GM12873 (cell line): ENCODE measurements around the gene RNMT.
A peak's percentile ranks its signal among the peaks of the same experiment; 100 is the strongest.

ENCODE experiments used
- CTCF ChIP-seq: IDR thresholded peaks from 2 replicates; pipeline ENCODE4 v1.5.1; 2012; ENCODE audit warnings: low read depth, mild to moderate bottlenecking, moderate library complexity, low read length, control low read depth; ENCODE audit not compliant: insufficient read depth; ENCODE audit errors: missing control alignments

The RNMT gene

GRCh38 chr18:13809043-13809430 lies 82.6 kb downstream of the RNMT start:
- TF ChIP-seq CTCF = no peak

- no peak for TF ChIP-seq CTCF
Measured at GRCh38 chr18:13809531-13810255, 83.2 kb downstream of the RNMT start.

- no peak for TF ChIP-seq CTCF
Measured at GRCh38 chr18:13810950-13811485, 84.5 kb downstream of the RNMT start.

DNA sequence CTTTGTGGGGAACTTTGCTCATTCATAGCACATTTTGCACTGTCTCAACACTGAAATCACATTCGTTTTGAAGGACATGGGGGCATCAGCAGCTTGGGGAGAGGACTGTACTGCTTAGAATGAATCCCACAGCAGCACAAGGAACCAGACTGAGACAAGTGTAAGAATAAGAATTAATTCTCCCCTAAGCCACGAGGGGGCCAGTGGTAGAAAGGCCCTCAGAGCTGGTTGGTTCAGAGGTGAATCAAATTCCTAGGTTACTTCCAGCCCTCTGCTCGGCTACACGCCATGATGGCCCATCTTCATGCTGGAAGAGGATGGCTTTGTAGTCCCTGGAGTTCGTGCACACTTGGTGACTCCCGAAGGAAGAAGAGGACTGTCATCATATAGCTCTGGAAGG lies 85.5 kb downstream of the RNMT start:
- peak; percentile 51 for TF ChIP-seq CTCF

DNA sequence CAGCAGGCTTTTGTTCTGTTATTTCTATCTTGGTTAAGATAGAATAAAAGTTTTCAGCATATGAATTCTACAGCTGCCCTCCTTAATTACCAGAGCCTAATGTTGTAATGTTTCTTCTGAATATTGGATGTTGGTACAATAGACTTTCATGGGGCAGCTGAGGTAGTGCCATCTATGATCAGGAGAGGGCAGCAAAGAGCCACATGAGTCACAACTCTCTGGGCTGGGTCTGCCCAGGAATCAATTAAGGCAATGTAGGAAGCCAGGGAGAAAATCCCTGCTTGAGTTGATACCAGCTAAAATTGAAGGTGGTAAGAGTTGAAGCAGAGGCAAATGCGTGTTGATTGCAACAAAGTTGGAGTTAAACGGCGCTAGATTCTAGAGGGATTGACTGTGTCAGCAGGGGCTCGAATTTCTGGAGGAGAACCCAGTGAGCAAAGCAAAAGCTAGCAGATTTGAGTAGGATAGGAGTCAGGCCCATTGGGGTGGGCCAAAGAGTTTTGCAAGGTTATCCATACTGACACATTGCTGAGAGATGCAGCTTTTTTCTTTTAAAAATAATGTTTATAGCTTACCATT lies 86.9 kb downstream of the RNMT start:
- peak; percentile 84 for TF ChIP-seq CTCF
